Activated CD8-positive, alpha-beta T cell treated with anti-CD3 and anti-CD28 coated beads, Interleukin-2, amount 10 ng/mL, durations not matched to agents 7 days and 5 days (primary cell): ENCODE results near the gene LRRC14B. TPM values are rescaled to one million over a fixed set of nuclear protein-coding genes. Genes with fewer than 3 reads are reported as not detected.

Experiments used
- ATAC-seq: fragments of 150-1000 bp; cut with Tn5 transposase; one replicate; pipeline ENCODE4 v1.10.0; 2021; ENCODE audit warnings: moderate library complexity
- CTCF ChIA-PET: fragments of 350-600 bp; sonication (Branson Sonifier 250); formaldehyde crosslinking; loops from one replicate; lab custom pipeline; 2021; ENCODE audit warnings: antibody characterized with exemption; lab: Charles Lee
- POLR2A ChIA-PET: fragments of 350-600 bp; sonication (Branson Sonifier 250); formaldehyde crosslinking; loops from one replicate; lab custom pipeline; 2021; ENCODE audit warnings: antibody characterized with exemption; lab: Charles Lee
- DNase-seq: peaks from one replicate; pipeline ENCODE4 v3.0.0-alpha.2; 2020
- H3K27ac Mint-ChIP-seq: one replicate; pipeline ENCODE4 v1.8.0; 2021; ENCODE audit warnings: mild to moderate bottlenecking, mixed read lengths
- H3K27me3 Mint-ChIP-seq: one replicate; pipeline ENCODE4 v1.8.0; 2021; ENCODE audit warnings: low read depth, mixed read lengths
- H3K36me3 Mint-ChIP-seq: one replicate; pipeline ENCODE4 v1.8.0; 2021; ENCODE audit warnings: low read depth, mixed read lengths
- H3K4me1 Mint-ChIP-seq: one replicate; pipeline ENCODE4 v1.8.0; 2021; ENCODE audit warnings: low read depth, mixed read lengths
- H3K4me3 Mint-ChIP-seq: one replicate; pipeline ENCODE4 v1.8.0; 2021; ENCODE audit warnings: mild to moderate bottlenecking, mixed read lengths
- H3K9me3 Mint-ChIP-seq: one replicate; pipeline ENCODE4 v1.8.0; 2022; ENCODE audit warnings: mixed read lengths; ENCODE audit not compliant: insufficient read depth
- total RNA-seq, 2 experiments: library from RNA; stranded (reverse); gene quantifications; one replicate each; pipeline ENCODE4 v1.2.3, GENCODE V29; 2021

The LRRC14B gene
- total RNA-seq, 2 experiments from 2014 or later, result not detected

DNA sequence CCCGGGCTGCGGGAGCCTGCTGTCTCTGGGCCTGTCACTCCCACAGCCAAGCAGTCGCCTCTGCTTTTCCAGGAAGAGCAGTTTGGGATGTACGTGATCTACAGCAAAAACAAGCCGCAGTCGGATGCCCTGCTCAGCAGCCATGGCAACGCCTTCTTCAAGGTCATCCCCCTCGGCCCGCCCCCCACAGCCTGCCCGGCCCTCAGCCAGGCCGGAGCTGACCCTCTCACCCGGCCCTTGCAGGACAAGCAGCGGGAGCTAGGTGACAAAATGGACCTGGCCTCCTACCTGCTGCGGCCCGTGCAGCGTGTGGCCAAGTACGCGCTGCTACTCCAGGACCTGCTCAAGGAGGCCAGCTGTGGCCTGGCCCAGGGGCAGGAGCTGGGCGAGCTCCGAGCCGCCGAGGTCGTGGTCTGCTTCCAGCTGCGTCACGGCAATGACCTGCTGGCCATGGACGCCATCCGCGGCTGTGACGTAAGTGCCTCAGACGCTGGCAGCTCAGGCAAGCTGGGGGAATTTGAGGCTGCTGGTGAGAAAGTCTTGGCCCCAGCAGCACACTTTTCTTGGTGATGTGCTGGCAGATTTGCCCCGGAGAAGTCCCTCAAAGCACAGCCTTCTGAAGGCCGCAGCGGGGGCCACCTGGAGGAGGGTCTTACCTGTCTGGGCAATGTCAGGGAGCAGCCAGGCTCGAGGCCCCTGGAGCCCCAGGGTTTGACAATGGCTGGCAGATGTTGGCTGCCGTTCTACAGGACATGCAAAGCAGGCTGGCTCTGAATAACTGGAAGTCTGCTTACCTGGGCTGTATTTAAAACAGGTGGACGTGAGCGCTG, 20.1 kb upstream of the LRRC14B start:
- POLR2A ChIA-PET, result no interaction called here
- no peak overlapping the region for H3K27ac Mint-ChIP-seq
- no peaks in the 10 kb centered on the region for H3K36me3 Mint-ChIP-seq
- H3K27me3 Mint-ChIP-seq, result no peaks in the 10 kb centered on the region
- CTCF ChIA-PET, result no interaction called here
- H3K9me3 Mint-ChIP-seq, result no peaks in the 10 kb centered on the region
- H3K4me1 Mint-ChIP-seq, result no peaks in the 10 kb centered on the region
- no peak for DNase-seq
- ATAC-seq, result no peak
- no peak overlapping the region for H3K4me3 Mint-ChIP-seq

GRCh38 chr5:171801-172331, 19.4 kb upstream of the LRRC14B start:
- Mint-ChIP-seq H3K9me3 (no peaks in the 10 kb centered on the region), H3K27me3 (no peaks in the 10 kb centered on the region), H3K4me1 (no peaks in the 10 kb centered on the region), H3K4me3 (no peak overlapping the region), H3K27ac (no peak overlapping the region), H3K36me3 (no peaks in the 10 kb centered on the region)
- POLR2A ChIA-PET, result no interaction called here
- ATAC-seq (no peak), DNase-seq (no peak)
- CTCF ChIA-PET, result no interaction called here

DNA sequence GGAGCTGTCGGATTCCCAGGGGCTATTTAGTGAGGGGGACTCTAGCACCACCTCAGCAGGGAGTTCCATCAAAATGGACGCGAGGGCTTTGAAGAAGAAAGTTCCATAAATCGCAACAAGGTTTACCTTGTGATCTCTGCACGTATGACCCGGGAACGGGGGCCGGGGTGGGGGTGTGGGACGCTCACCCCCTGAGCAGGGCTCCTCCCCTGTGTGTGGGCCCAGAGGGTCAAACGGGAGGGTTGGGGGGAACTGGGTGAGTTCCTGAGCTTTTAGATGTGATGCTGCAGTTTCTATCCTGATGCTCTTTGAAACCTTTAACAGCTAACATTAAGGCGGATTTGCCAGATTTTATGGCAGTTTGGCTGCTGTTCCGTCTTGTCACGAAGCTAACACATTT, 18.9 kb upstream of the LRRC14B start:
- ATAC-seq, result no peak
- ChIA-PET CTCF (no interaction called here), POLR2A (no interaction called here)
- H3K27ac Mint-ChIP-seq, result no peak overlapping the region
- no peaks in the 10 kb centered on the region for H3K27me3 Mint-ChIP-seq
- DNase-seq, result no peak
- no peak overlapping the region for H3K4me3 Mint-ChIP-seq
- H3K4me1 Mint-ChIP-seq, result no peaks in the 10 kb centered on the region
- H3K9me3 Mint-ChIP-seq, result no peaks in the 10 kb centered on the region
- no peaks in the 10 kb centered on the region for H3K36me3 Mint-ChIP-seq

DNA sequence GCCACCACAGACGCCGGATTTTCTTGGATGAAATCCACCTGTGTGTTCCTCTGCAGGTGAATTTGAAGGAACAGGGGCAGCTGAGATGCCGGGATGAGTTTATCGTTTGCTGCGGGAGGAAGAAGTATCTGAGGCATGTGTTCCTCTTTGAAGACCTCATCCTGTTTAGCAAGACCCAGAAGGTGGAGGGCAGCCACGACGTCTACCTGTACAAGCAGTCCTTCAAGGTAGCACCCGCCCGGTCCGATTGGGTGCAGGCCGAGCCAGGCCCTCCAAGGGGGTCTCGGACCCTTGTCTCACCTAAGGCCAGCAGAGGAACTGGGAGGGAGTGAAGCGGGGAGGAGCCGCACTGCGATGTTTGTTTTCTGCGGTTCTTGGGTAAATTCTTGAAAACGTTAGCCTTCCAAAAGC, 18.4 kb upstream of the LRRC14B start:
- Mint-ChIP-seq H3K4me1 (no peaks in the 10 kb centered on the region), H3K27me3 (no peaks in the 10 kb centered on the region), H3K4me3 (no peak overlapping the region), H3K36me3 (no peaks in the 10 kb centered on the region), H3K27ac (no peak overlapping the region), H3K9me3 (no peaks in the 10 kb centered on the region)
- no peak for ATAC-seq
- POLR2A ChIA-PET, result no interaction called here
- DNase-seq, result no peak
- CTCF ChIA-PET, result no interaction called here

DNA sequence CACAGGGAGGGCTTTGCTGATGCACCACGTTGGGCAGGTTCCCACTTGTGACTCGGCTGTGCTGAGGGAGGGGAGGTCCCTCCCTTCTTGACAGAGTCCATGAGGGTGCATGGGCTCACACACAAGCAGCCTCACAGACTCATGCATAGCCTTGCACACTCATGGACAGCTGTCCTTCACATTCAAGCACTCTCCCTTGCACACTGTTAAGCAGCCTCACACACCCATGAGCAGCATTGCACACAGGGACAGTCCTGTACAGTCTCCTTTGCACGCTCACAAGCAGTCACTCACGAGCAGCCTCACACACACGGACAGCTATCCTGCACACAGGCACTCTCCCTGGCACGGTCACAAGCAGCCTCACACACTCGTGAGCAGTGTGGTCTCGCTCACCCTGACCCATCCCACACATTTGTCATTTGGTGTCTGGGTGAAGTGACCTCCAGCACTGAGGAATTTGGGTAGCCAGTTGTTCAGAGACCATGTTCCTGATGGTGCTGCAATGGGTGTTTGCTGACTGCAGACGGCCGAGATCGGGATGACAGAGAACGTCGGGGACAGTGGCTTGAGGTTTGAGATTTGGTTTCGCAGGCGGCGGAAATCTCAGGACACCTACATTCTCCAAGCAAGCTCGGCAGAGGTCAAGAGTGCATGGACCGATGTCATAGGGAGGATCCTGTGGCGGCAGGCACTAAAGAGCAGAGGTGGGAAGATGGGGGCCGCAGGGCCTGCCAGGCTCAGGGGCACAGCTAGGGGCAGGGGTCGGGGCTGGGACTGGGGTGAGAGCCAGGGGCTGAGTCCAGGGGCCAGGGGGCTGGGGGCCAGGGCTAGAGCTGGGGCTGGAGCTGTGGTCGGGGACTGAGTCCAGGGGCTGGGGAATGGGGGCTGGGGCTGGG, 17.7 kb upstream of the LRRC14B start:
- no peak for DNase-seq
- ChIA-PET POLR2A (no interaction called here), CTCF (no interaction called here)
- ATAC-seq, result no peak
- Mint-ChIP-seq H3K9me3 (no peaks in the 10 kb centered on the region), H3K4me1 (no peaks in the 10 kb centered on the region), H3K27me3 (no peaks in the 10 kb centered on the region), H3K4me3 (no peak overlapping the region), H3K36me3 (no peaks in the 10 kb centered on the region), H3K27ac (no peak overlapping the region)

- H3K27ac Mint-ChIP-seq, result no peak overlapping the region
- CTCF ChIA-PET, result no interaction called here
- no peak for ATAC-seq
- H3K27me3 Mint-ChIP-seq, result no peaks in the 10 kb centered on the region
- H3K36me3 Mint-ChIP-seq, result no peaks in the 10 kb centered on the region
- no peaks in the 10 kb centered on the region for H3K4me1 Mint-ChIP-seq
- DNase-seq, result no peak
- H3K9me3 Mint-ChIP-seq, result no peaks in the 10 kb centered on the region
- H3K4me3 Mint-ChIP-seq, result no peak overlapping the region
- POLR2A ChIA-PET, result no interaction called here
Measured at GRCh38 chr5:174291-174600, 17.0 kb upstream of the LRRC14B start.

- CTCF ChIA-PET, result no interaction called here
- DNase-seq (no peak), ATAC-seq (no peak)
- H3K36me3 Mint-ChIP-seq, result no peaks in the 10 kb centered on the region
- no peak overlapping the region for H3K4me3 Mint-ChIP-seq
- no peaks in the 10 kb centered on the region for H3K9me3 Mint-ChIP-seq
- no peak overlapping the region for H3K27ac Mint-ChIP-seq
- H3K27me3 Mint-ChIP-seq, result peaks cover 2% of the 10 kb centered on the region
- POLR2A ChIA-PET, result no interaction called here
- no peaks in the 10 kb centered on the region for H3K4me1 Mint-ChIP-seq
Measured at GRCh38 chr5:174876-175465, 16.3 kb upstream of the LRRC14B start.

- no peak for DNase-seq
- peaks cover 2% of the 10 kb centered on the region for H3K27me3 Mint-ChIP-seq
- no peak for ATAC-seq
- no peaks in the 10 kb centered on the region for H3K36me3 Mint-ChIP-seq
- no peak overlapping the region for H3K27ac Mint-ChIP-seq
- H3K4me3 Mint-ChIP-seq, result no peak overlapping the region
- POLR2A ChIA-PET, result no interaction called here
- CTCF ChIA-PET, result no interaction called here
- H3K9me3 Mint-ChIP-seq, result no peaks in the 10 kb centered on the region
- H3K4me1 Mint-ChIP-seq, result no peaks in the 10 kb centered on the region
Measured at GRCh38 chr5:176296-176823, 14.9 kb upstream of the LRRC14B start.

- CTCF ChIA-PET, result interaction anchor here (1.8 kb wide), 1 partner anchor 10 kb away, joined by 6 read pairs; no protein-coding TSS in a partner anchor
Measured at GRCh38 chr5:178110-178509, 13.2 kb upstream of the LRRC14B start.

GRCh38 chr5:179401-179800, 11.9 kb upstream of the LRRC14B start:
- Mint-ChIP-seq H3K27me3 (peaks cover 2% of the 10 kb centered on the region), H3K4me1 (no peaks in the 10 kb centered on the region), H3K4me3 (no peak overlapping the region), H3K9me3 (no peaks in the 10 kb centered on the region), H3K36me3 (no peaks in the 10 kb centered on the region), H3K27ac (no peak overlapping the region)
- no peak for ATAC-seq
- CTCF ChIA-PET, result interaction anchor here (1.8 kb wide), 1 partner anchor 9 kb away, joined by 6 read pairs; no protein-coding TSS in a partner anchor
- DNase-seq, result no peak
- POLR2A ChIA-PET, result no interaction called here

More at GRCh38 chr5:178110-178509, 13.2 kb upstream of the LRRC14B start:
- DNase-seq, result no peak
- Mint-ChIP-seq H3K4me3 (no peak overlapping the region), H3K9me3 (no peaks in the 10 kb centered on the region), H3K36me3 (no peaks in the 10 kb centered on the region), H3K27me3 (peaks cover 2% of the 10 kb centered on the region), H3K4me1 (no peaks in the 10 kb centered on the region), H3K27ac (no peak overlapping the region)
- no peak for ATAC-seq
- POLR2A ChIA-PET, result no interaction called here

DNA sequence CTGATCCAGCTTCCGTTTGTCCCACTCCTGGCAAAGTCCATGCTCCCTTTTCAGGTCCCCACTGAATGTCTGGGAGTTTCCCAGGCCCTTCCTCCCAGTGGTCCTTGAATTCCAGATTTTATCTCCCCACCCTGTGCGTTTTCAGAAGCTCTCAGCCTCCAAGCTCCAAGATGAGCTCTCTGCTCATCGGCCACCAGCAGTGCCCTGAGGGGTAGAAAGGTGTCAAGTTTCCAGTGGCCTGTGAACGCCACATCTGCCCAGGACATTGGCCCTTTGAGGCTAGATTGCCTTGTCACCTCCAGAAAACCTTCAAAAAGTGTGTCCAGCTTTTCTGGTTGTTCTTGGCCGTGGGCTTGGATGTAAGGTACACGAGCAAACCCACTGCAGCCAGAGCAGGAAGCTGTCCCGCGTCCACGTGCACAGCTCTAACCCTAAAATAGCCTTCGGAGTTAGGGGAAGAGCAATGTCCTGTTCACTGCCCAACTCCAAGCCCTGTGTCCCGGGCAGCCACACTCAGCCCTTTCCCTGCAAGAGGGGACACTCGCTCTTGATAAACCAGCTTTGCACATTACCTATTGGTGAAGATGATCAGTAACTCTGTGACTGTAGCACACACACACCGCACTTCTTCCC, 10.9 kb upstream of the LRRC14B start:
- POLR2A ChIA-PET, result no interaction called here
- Mint-ChIP-seq H3K9me3 (no peaks in the 10 kb centered on the region), H3K36me3 (no peaks in the 10 kb centered on the region), H3K27ac (no peak overlapping the region), H3K4me1 (no peaks in the 10 kb centered on the region), H3K27me3 (peaks cover 2% of the 10 kb centered on the region), H3K4me3 (no peak overlapping the region)
- CTCF ChIA-PET, result no interaction called here
- ATAC-seq (no peak), DNase-seq (no peak)
